ENCODE measurements around the gene CTRB1. TPM values are rescaled to one million over a fixed set of nuclear protein-coding genes. Genes with fewer than 3 reads are reported as not detected.
A peak's percentile ranks its signal among the peaks of the same experiment; 100 is the strongest.

CTRB1 gene
- total and polyA plus RNA-seq, 2 of the 13 experiments (the other 11 are each of a cell fraction or from before 2014, with no cell fraction given), result not detected

DNA sequence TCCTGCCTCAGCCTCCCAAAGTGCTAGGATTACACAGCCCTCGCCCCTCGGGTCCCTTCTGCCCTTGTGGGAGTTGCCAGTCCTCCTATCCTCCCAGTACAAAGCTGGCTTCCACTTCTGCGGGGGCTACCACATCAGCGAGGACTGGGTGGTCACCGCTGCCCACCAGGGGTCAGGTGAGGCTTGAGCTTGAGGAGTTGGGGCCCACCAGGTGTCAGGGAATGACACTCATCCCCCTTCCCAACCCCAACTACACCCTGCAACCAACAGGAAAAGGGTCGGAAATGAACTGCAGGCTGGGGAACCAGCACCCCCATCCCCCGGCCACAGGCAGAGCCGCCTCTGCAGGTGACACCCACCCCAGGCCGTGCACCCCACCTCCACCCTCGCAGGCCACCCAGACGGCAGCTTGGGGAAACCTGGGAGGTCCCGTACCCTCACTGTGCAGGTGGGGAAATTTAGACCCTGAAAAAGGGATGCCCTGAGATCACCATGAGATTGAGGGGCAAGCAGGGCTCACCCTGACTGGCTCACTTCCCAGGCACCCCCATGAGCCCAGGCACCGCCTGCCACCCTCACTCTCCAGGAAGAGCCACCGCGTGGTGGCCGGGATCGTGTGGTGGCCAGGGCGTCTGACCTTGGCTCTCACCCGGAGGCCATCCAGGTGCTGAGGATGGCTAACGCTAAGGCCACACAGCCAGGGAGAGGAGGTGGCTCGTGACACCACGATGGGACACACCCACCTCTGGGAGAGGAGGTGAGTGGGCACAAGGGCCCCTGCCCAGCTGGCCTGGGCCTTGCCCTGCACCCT, 8.0 kb downstream of the CTRB1 start (continued):
- TF ChIP-seq, protein P1, sequence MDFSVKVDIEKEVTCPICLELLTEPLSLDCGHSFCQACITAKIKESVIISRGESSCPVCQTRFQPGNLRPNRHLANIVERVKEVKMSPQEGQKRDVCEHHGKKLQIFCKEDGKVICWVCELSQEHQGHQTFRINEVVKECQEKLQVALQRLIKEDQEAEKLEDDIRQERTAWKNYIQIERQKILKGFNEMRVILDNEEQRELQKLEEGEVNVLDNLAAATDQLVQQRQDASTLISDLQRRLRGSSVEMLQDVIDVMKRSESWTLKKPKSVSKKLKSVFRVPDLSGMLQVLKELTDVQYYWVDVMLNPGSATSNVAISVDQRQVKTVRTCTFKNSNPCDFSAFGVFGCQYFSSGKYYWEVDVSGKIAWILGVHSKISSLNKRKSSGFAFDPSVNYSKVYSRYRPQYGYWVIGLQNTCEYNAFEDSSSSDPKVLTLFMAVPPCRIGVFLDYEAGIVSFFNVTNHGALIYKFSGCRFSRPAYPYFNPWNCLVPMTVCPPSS (IDR thresholded peaks at IDR 0.05), result no peak
- TF ChIP-seq, protein P2, sequence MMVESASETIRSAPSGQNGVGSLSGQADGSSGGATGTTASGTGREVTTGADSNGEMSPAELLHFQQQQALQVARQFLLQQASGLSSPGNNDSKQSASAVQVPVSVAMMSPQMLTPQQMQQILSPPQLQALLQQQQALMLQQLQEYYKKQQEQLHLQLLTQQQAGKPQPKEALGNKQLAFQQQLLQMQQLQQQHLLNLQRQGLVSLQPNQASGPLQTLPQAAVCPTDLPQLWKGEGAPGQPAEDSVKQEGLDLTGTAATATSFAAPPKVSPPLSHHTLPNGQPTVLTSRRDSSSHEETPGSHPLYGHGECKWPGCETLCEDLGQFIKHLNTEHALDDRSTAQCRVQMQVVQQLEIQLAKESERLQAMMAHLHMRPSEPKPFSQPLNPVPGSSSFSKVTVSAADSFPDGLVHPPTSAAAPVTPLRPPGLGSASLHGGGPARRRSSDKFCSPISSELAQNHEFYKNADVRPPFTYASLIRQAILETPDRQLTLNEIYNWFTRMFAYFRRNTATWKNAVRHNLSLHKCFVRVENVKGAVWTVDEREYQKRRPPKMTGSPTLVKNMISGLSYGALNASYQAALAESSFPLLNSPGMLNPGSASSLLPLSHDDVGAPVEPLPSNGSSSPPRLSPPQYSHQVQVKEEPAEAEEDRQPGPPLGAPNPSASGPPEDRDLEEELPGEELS (CRISPR knock-in tag; IDR thresholded peaks at IDR 0.05), result no peak
- TF ChIP-seq ZNF589 (CRISPR knock-in tag; conservative IDR thresholded peaks at IDR 0.05) (no peak), STAG1 (CRISPR knock-in tag; IDR thresholded peaks at IDR 0.05) (0 out of 2 replicates have a peak, but pooled peaks have one; percentile 17), MAFK (conservative IDR thresholded peaks at IDR 0.05 in 1 of 2, IDR thresholded peaks at IDR 0.05 in 1 of 2; ENCODE audit: low read length in 2 of 2) (no peak), ARID2 (CRISPR knock-in tag; IDR thresholded peaks at IDR 0.05; ENCODE audit: borderline replicate concordance) (peak; percentile 62; the same call in 1 of the 2 replicates), ZNF431 (CRISPR knock-in tag; IDR thresholded peaks at IDR 0.05; ENCODE audit: borderline replicate concordance, low read depth) (no peak), ZNF737 (CRISPR knock-in tag; IDR thresholded peaks at IDR 0.05; ENCODE audit: borderline replicate concordance) (no peak), ZNF556 (CRISPR knock-in tag; IDR thresholded peaks at IDR 0.05; ENCODE audit: borderline replicate concordance) (no peak), ZNF619 (CRISPR knock-in tag; IDR thresholded peaks at IDR 0.05) (no peak), FOXM1 (CRISPR knock-in tag; IDR thresholded peaks at IDR 0.05) (no peak), POLR2G (IDR thresholded peaks at IDR 0.05; ENCODE audit: low read depth, low read length) (peak; percentile 43), NCOR1 (IDR thresholded peaks at IDR 0.05; ENCODE audit: borderline replicate concordance, low read length) (no peak), KLF11 (CRISPR knock-in tag; IDR thresholded peaks at IDR 0.05) (no peak), ZBTB21 (CRISPR knock-in tag; IDR thresholded peaks at IDR 0.05) (no peak)
- TF ChIP-seq, protein P3, sequence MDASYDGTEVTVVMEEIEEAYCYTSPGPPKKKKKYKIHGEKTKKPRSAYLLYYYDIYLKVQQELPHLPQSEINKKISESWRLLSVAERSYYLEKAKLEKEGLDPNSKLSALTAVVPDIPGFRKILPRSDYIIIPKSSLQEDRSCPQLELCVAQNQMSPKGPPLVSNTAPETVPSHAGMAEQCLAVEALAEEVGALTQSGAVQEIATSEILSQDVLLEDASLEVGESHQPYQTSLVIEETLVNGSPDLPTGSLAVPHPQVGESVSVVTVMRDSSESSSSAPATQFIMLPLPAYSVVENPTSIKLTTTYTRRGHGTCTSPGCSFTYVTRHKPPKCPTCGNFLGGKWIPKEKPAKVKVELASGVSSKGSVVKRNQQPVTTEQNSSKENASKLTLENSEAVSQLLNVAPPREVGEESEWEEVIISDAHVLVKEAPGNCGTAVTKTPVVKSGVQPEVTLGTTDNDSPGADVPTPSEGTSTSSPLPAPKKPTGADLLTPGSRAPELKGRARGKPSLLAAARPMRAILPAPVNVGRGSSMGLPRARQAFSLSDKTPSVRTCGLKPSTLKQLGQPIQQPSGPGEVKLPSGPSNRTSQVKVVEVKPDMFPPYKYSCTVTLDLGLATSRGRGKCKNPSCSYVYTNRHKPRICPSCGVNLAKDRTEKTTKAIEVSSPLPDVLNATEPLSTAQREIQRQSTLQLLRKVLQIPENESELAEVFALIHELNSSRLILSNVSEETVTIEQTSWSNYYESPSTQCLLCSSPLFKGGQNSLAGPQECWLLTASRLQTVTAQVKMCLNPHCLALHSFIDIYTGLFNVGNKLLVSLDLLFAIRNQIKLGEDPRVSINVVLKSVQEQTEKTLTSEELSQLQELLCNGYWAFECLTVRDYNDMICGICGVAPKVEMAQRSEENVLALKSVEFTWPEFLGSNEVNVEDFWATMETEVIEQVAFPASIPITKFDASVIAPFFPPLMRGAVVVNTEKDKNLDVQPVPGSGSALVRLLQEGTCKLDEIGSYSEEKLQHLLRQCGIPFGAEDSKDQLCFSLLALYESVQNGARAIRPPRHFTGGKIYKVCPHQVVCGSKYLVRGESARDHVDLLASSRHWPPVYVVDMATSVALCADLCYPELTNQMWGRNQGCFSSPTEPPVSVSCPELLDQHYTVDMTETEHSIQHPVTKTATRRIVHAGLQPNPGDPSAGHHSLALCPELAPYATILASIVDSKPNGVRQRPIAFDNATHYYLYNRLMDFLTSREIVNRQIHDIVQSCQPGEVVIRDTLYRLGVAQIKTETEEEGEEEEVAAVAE (CRISPR knock-in tag; IDR thresholded peaks at IDR 0.05; ENCODE audit: borderline replicate concordance), result no peak
- TF ChIP-seq, protein P4, sequence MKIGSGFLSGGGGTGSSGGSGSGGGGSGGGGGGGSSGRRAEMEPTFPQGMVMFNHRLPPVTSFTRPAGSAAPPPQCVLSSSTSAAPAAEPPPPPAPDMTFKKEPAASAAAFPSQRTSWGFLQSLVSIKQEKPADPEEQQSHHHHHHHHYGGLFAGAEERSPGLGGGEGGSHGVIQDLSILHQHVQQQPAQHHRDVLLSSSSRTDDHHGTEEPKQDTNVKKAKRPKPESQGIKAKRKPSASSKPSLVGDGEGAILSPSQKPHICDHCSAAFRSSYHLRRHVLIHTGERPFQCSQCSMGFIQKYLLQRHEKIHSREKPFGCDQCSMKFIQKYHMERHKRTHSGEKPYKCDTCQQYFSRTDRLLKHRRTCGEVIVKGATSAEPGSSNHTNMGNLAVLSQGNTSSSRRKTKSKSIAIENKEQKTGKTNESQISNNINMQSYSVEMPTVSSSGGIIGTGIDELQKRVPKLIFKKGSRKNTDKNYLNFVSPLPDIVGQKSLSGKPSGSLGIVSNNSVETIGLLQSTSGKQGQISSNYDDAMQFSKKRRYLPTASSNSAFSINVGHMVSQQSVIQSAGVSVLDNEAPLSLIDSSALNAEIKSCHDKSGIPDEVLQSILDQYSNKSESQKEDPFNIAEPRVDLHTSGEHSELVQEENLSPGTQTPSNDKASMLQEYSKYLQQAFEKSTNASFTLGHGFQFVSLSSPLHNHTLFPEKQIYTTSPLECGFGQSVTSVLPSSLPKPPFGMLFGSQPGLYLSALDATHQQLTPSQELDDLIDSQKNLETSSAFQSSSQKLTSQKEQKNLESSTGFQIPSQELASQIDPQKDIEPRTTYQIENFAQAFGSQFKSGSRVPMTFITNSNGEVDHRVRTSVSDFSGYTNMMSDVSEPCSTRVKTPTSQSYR (CRISPR knock-in tag; IDR thresholded peaks at IDR 0.05; ENCODE audit: borderline replicate concordance), result no peak
